Ovary (tissue), 3 donors: ENCODE measurements around the gene ARHGEF12.

Experiments used
- CTCF ChIP-seq, 3 donors: fragments of 450-650 bp in 2 of 3; fragments of 200-600 bp in 1 of 3; IDR thresholded peaks; one replicate each; pipeline versions ENCODE4 v1.5.1 to v1.8.0; 2016 to 2022; ENCODE audit warnings: antibody characterized with exemption in 3 of 3, mild to moderate bottlenecking in 1 of 3
- EP300 ChIP-seq: sonication (generic); formaldehyde crosslinking; IDR thresholded peaks from one replicate; pipeline ENCODE4 v1.6.1; 2017; ENCODE audit warnings: antibody characterized with exemption
- donor health status: DM: no; HTN: no; CAD: no.

DNA sequence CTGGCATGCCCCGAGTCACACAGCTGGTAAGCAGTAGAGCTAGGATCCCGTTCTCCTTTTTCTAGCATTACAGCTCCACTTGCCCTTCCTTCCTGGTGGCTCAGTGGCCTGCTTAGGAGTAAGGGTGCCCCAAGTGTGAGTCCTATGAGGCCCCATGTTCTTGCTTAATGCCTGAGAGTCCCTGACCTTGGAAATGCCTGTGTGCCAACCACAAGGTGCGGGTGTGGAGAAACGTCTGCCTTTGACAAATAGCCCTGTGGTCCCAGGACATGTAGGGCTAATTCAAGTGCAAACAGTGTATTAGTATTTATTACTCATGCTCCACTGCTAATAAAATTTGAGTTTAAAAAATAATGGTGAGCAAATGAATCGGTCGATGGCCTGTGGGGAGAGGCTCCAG lies 193.7 kb downstream of the ARHGEF12 start:
- TF ChIP-seq CTCF (IDR thresholded peaks at IDR 0.05) (no peak), EP300 (no peak)
